Activated naive CD4-positive, alpha-beta T cell treated with anti-CD3 and anti-CD28 coated beads, Interleukin-2, amount 10 ng/mL, durations not matched to agents 7 days and 5 days (primary cell): Measurements from ENCODE around the gene USH1C.
A peak's percentile ranks its signal among the peaks of the same experiment; 100 is the strongest.

Experiments
- CTCF ChIA-PET: fragments of 350-600 bp; sonication (Branson Sonifier 250); formaldehyde crosslinking; loops from one replicate; lab custom pipeline; 2021; ENCODE audit warnings: antibody characterized with exemption; lab: Charles Lee
- DNase-seq: peaks from one replicate; pipeline ENCODE4 v3.0.0-alpha.2; 2020
- H3K27ac Mint-ChIP-seq: one replicate; pipeline ENCODE4 v1.8.0; 2021; ENCODE audit warnings: mild to moderate bottlenecking, moderate library complexity, mixed read lengths
- H3K27me3 Mint-ChIP-seq: one replicate; pipeline ENCODE4 v1.8.0; 2021; ENCODE audit warnings: mild to moderate bottlenecking, mixed read lengths
- H3K36me3 Mint-ChIP-seq: one replicate; pipeline ENCODE4 v1.8.0; 2021; ENCODE audit warnings: mixed read lengths
- H3K4me1 Mint-ChIP-seq: one replicate; pipeline ENCODE4 v1.8.0; 2021; ENCODE audit warnings: mixed read lengths
- H3K4me3 Mint-ChIP-seq: one replicate; pipeline ENCODE4 v1.8.0; 2021; ENCODE audit warnings: mild to moderate bottlenecking, moderate library complexity, mixed read lengths
- H3K9me3 Mint-ChIP-seq: one replicate; pipeline ENCODE4 v1.8.0; 2021; ENCODE audit warnings: mixed read lengths

USH1C gene

DNA sequence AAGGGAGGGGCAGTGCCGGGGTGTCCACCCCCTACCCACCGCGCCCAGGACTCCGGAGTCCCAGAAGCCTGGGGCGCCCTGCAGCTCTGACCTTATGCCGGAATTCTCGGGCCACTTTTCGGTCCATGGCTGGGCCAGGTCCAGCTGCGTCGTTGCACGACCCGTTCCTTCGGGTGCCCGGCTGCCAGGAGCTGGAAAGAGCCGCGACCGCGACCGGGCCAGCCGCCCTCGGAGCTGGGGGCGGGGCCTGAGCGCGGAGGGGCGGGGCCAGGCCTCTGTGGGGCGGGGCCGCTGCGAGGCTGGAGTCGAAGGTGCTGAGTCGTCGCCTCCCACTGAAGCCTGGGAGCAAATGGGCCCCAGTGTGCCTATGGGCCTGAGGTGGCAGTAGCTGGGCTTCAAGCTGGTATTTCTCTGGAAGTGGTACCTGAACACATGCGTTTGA is at the start of gene USH1C:
TSS of gene USH1C (minus strand) at position 236 of the 442 bp plus-strand sequence. CDS start at position 127, 109 bp downstream.
- peak; percentile 47 for DNase-seq
- peaks cover 2% of the 10 kb centered on the region for H3K4me1 Mint-ChIP-seq
- CTCF ChIA-PET, result interaction anchor here (0.8 to 1.3 kb wide), 2 partner anchors 16 to 160 kb away, joined by 3 to 4 read pairs; no protein-coding TSS in a partner anchor
- H3K36me3 Mint-ChIP-seq, result no peaks in the 10 kb centered on the region
- no peak within 1 kb of the TSS for H3K27ac Mint-ChIP-seq
- H3K9me3 Mint-ChIP-seq, result no peaks in the 10 kb centered on the region
- peaks cover 73% of the 10 kb centered on the region for H3K27me3 Mint-ChIP-seq
- no peak within 1 kb of the TSS for H3K4me3 Mint-ChIP-seq

DNA sequence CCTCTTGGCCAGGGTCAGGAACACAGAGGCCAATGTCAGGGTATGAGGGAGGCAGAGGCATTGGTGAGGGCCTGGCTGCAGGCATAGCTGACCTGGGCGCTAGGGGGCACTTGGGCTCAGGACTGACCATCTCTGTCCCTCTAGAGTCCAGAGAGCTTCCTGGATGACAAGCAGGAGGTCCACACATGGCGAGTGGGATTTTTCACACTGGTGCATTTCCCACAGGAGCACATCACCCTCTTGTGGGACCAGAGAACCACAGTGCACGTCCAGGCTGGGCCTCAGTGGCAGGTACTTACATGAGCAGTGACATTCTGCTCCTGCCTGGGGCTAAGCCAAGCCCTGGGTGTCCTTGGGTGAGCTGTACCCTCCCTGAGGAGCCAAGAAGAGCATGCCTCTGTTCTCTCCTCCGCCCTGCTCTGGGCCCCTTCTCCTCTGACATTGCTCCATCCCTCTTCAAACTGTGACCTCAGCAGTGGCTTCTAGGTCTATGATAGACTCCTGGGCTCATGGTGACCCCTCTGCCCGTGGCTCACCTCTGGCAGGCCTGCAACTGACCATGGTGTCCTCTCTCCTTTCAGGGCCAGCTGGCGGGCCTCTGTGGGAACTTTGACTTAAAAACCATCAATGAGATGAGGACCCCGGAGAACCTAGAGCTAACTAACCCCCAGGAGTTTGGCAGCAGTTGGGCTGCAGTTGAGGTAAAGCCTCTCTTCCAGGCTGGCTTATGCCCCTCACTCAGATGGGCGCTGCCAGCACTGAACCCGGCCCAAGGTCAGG is 49.4 kb upstream of the USH1C start:
- H3K4me1 Mint-ChIP-seq, result no peaks in the 10 kb centered on the region
- CTCF ChIA-PET, result no interaction called here
- no peaks in the 10 kb centered on the region for H3K36me3 Mint-ChIP-seq
- H3K4me3 Mint-ChIP-seq, result no peak overlapping the region
- H3K27ac Mint-ChIP-seq, result no peak overlapping the region
- DNase-seq, result no peak
- peaks cover 29% of the 10 kb centered on the region for H3K27me3 Mint-ChIP-seq
- H3K9me3 Mint-ChIP-seq, result no peaks in the 10 kb centered on the region

GRCh38 chr11:17591293-17591692 is 47.1 kb upstream of the USH1C start:
- Mint-ChIP-seq H3K4me1 (no peaks in the 10 kb centered on the region), H3K9me3 (no peaks in the 10 kb centered on the region), H3K36me3 (no peaks in the 10 kb centered on the region), H3K27ac (no peak overlapping the region), H3K27me3 (peaks cover 24% of the 10 kb centered on the region), H3K4me3 (no peak overlapping the region)
- DNase-seq, result no peak
- CTCF ChIA-PET, result no interaction called here

- Mint-ChIP-seq H3K27ac (no peak overlapping the region), H3K4me1 (no peaks in the 10 kb centered on the region), H3K27me3 (peaks cover 26% of the 10 kb centered on the region), H3K9me3 (no peaks in the 10 kb centered on the region), H3K4me3 (no peak overlapping the region), H3K36me3 (no peaks in the 10 kb centered on the region)
- no peak for DNase-seq
- CTCF ChIA-PET, result no interaction called here
Measured at GRCh38 chr11:17590463-17590862, 46.2 kb upstream of the USH1C start.

DNA sequence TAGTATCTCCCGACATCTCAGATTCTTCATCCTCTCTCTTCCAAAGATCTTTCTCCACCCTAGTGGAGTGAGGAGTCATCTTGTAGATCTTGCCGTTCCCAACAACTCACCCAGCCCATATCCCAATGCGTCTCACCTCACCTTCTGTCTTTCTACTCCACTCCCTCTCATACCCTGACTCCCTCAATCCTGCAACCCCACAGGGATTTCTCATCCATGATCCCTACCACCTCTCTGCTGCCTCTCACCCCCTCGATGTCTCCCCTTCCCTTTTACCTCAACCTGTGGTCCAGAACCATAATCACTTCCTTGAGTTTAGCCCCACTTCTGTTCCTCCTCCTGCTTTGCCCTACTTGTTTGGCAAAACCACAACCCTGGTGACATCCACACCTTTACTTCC is 44.5 kb upstream of the USH1C start:
- Mint-ChIP-seq H3K4me1 (no peaks in the 10 kb centered on the region), H3K9me3 (no peaks in the 10 kb centered on the region), H3K36me3 (no peaks in the 10 kb centered on the region), H3K4me3 (no peak overlapping the region), H3K27ac (no peak overlapping the region), H3K27me3 (peaks cover 18% of the 10 kb centered on the region)
- no peak for DNase-seq
- CTCF ChIA-PET, result no interaction called here

- Mint-ChIP-seq H3K4me1 (no peaks in the 10 kb centered on the region), H3K27me3 (peaks cover 14% of the 10 kb centered on the region), H3K4me3 (no peak overlapping the region), H3K9me3 (no peaks in the 10 kb centered on the region), H3K27ac (no peak overlapping the region), H3K36me3 (no peaks in the 10 kb centered on the region)
- CTCF ChIA-PET, result no interaction called here
- no peak for DNase-seq
Measured at GRCh38 chr11:17588166-17588565, 44.0 kb upstream of the USH1C start.

- H3K9me3 Mint-ChIP-seq, result no peaks in the 10 kb centered on the region
- DNase-seq, result no peak
- no peaks in the 10 kb centered on the region for H3K36me3 Mint-ChIP-seq
- CTCF ChIA-PET, result no interaction called here
- H3K4me1 Mint-ChIP-seq, result no peaks in the 10 kb centered on the region
- H3K27ac Mint-ChIP-seq, result no peak overlapping the region
- H3K4me3 Mint-ChIP-seq, result no peak overlapping the region
- H3K27me3 Mint-ChIP-seq, result peaks cover 18% of the 10 kb centered on the region
Measured at GRCh38 chr11:17585911-17586695, 41.9 kb upstream of the USH1C start.

DNA sequence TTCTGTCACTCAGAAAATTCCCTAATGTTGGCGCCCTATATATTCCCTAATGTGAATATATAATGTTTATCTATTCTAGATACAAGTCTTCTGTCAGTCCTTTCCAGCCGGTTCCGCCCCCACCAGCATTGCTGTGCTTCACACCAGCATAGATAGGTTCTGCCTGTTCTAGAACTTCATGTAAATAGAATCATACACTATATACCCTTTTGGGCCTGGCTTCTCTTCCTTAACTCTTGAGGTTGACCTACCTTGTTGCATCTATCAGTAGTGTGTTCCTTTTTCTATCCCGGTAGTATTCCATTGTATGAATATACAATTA is 37.5 kb upstream of the USH1C start:
- no peaks in the 10 kb centered on the region for H3K9me3 Mint-ChIP-seq
- no peaks in the 10 kb centered on the region for H3K4me1 Mint-ChIP-seq
- no peak overlapping the region for H3K27ac Mint-ChIP-seq
- no peak for DNase-seq
- CTCF ChIA-PET, result no interaction called here
- H3K27me3 Mint-ChIP-seq, result peaks cover 30% of the 10 kb centered on the region
- H3K4me3 Mint-ChIP-seq, result no peak overlapping the region
- H3K36me3 Mint-ChIP-seq, result no peaks in the 10 kb centered on the region

GRCh38 chr11:17581036-17581731 is 37.0 kb upstream of the USH1C start:
- Mint-ChIP-seq H3K27me3 (peaks cover 28% of the 10 kb centered on the region), H3K36me3 (no peaks in the 10 kb centered on the region), H3K9me3 (no peaks in the 10 kb centered on the region), H3K4me3 (no peak overlapping the region), H3K27ac (no peak overlapping the region), H3K4me1 (no peaks in the 10 kb centered on the region)
- no peak for DNase-seq
- CTCF ChIA-PET, result no interaction called here

- H3K4me3 Mint-ChIP-seq, result no peak overlapping the region
- no peaks in the 10 kb centered on the region for H3K4me1 Mint-ChIP-seq
- no peaks in the 10 kb centered on the region for H3K9me3 Mint-ChIP-seq
- H3K27me3 Mint-ChIP-seq, result peaks cover 18% of the 10 kb centered on the region
- H3K36me3 Mint-ChIP-seq, result no peaks in the 10 kb centered on the region
- DNase-seq, result no peak
- no peak overlapping the region for H3K27ac Mint-ChIP-seq
- CTCF ChIA-PET, result no interaction called here
Measured at GRCh38 chr11:17580271-17580670, 36.1 kb upstream of the USH1C start.

DNA sequence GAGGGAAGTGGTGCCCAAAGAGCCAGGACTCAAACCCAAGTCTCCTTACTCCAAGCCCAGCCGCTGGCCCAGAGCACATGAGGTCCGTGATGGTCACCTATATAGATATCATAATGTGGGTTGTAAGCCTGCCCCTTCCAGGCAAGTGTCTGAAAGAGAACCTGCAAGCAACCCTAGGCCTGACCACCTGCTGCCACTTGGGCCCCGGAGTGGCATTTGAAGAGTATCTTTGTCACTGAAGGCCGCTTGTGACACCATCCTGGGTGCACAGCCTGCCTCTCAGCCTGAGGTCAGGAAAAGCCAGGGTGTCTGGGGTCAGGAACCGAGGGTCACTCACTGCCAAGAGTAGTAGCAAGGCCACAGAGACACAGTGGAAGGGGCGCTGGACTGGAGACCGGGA is 35.2 kb upstream of the USH1C start:
- H3K27ac Mint-ChIP-seq, result no peak overlapping the region
- H3K9me3 Mint-ChIP-seq, result no peaks in the 10 kb centered on the region
- H3K36me3 Mint-ChIP-seq, result no peaks in the 10 kb centered on the region
- peaks cover 17% of the 10 kb centered on the region for H3K27me3 Mint-ChIP-seq
- H3K4me1 Mint-ChIP-seq, result no peaks in the 10 kb centered on the region
- no peak for DNase-seq
- H3K4me3 Mint-ChIP-seq, result no peak overlapping the region
- CTCF ChIA-PET, result no interaction called here

- H3K36me3 Mint-ChIP-seq, result no peaks in the 10 kb centered on the region
- H3K9me3 Mint-ChIP-seq, result no peaks in the 10 kb centered on the region
- DNase-seq, result no peak
- H3K4me1 Mint-ChIP-seq, result no peaks in the 10 kb centered on the region
- no peak overlapping the region for H3K4me3 Mint-ChIP-seq
- CTCF ChIA-PET, result no interaction called here
- H3K27me3 Mint-ChIP-seq, result peaks cover 18% of the 10 kb centered on the region
- H3K27ac Mint-ChIP-seq, result no peak overlapping the region
Measured at GRCh38 chr11:17578958-17579357, 34.7 kb upstream of the USH1C start.

DNA sequence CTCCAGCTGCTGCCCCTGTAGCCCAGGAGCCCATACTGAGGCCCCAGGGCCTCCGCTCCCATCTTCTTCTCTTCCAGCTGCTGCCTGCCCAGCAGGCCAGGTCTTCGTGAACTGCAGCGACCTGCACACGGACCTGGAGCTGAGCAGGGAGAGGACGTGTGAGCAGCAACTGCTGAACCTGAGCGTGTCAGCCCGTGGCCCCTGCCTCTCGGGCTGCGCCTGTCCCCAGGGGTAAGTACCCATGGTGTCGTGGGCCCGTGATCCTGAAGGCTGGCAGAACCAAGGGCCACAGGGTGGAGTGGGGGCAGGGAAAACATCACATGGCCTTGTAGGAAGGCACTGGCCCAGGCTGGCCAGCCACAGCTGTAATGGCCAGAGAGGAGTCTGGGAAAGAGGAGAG is 34.1 kb upstream of the USH1C start:
- H3K27me3 Mint-ChIP-seq, result peaks cover 22% of the 10 kb centered on the region
- H3K4me3 Mint-ChIP-seq, result no peak overlapping the region
- H3K4me1 Mint-ChIP-seq, result no peaks in the 10 kb centered on the region
- DNase-seq, result no peak
- H3K9me3 Mint-ChIP-seq, result no peaks in the 10 kb centered on the region
- H3K36me3 Mint-ChIP-seq, result no peaks in the 10 kb centered on the region
- no peak overlapping the region for H3K27ac Mint-ChIP-seq
- CTCF ChIA-PET, result no interaction called here
